Transverse colon (tissue), 3 donors: Measurements from ENCODE around the gene P2RX7.
"Not testable (repeated sequence)": the region's sequence is repeated elsewhere in the genome, so short reads cannot be mapped to it uniquely, and the experiment has no call there.

ENCODE experiments used
- POLR2A ChIP-seq: fragments of 450-650 bp; IDR thresholded peaks from one replicate; pipeline ENCODE4 v1.6.1; 2016; ENCODE audit warnings: antibody characterized with exemption, mild to moderate bottlenecking, moderate library complexity
- TF ChIP-seq, protein P1 (sequence below), 5 experiments: fragments of 200-600 bp in 3 of 5; fragments of 450-650 bp in 2 of 5; sonication (generic) in 3 of 5; IDR thresholded peaks; 1 replicate in 2 of 5; 2 replicates in 3 of 5; pipeline ENCODE4 v1.5.1; 2016 to 2017; ENCODE audit warnings: antibody characterized with exemption in 5 of 5, inconsistent platforms in 3 of 5, mild to moderate bottlenecking in 2 of 5, moderate library complexity in 1 of 5

DNA sequence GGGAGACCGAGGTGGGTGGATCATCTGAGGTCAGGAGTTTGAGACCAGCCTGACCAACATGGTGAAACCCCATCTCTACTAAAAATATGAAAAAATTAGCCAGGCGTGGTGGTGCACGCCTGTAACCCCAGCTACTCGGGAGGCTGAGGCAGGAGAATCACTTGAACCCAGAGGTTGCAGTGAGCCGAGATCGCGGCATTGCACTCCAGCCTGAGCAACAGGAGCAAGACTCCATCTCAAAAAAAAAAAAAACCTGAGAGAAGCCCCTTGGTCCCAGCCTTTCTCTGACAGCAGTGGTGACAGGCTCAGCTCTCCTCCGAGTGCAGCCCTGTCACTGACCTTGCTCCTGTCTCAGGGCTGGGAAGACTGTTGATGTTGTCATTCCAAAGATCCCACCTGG is 94.2 kb downstream of the P2RX7 start:
- TF ChIP-seq, protein P1, sequence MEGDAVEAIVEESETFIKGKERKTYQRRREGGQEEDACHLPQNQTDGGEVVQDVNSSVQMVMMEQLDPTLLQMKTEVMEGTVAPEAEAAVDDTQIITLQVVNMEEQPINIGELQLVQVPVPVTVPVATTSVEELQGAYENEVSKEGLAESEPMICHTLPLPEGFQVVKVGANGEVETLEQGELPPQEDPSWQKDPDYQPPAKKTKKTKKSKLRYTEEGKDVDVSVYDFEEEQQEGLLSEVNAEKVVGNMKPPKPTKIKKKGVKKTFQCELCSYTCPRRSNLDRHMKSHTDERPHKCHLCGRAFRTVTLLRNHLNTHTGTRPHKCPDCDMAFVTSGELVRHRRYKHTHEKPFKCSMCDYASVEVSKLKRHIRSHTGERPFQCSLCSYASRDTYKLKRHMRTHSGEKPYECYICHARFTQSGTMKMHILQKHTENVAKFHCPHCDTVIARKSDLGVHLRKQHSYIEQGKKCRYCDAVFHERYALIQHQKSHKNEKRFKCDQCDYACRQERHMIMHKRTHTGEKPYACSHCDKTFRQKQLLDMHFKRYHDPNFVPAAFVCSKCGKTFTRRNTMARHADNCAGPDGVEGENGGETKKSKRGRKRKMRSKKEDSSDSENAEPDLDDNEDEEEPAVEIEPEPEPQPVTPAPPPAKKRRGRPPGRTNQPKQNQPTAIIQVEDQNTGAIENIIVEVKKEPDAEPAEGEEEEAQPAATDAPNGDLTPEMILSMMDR (IDR thresholded peaks at IDR 0.05): not testable (repeated sequence)
- TF ChIP-seq POLR2A: not testable (repeated sequence)
